SK-N-MC (cell line): ENCODE data around the gene KRT86.
"Not testable (repeated sequence)": the region's sequence is repeated elsewhere in the genome, so short reads cannot be mapped to it uniquely, and the experiment has no call there.

Experiments used
- DNase-seq: peaks from one replicate; pipeline ENCODE4 v3.0.0-alpha.2; 2011; ENCODE audit warnings: low read depth, low spot score
- H3K27ac ChIP-seq: fragments of 200-600 bp; sonication (generic); 2 replicates; pipeline ENCODE4 v1.5.1; 2016; ENCODE audit warnings: mixed run types
- H3K36me3 ChIP-seq: fragments of 200-600 bp; sonication (generic); 2 replicates; pipeline ENCODE4 v1.6.1; 2017; ENCODE audit warnings: antibody characterized with exemption, low read length, mixed read lengths; ENCODE audit not compliant: insufficient read depth
- H3K4me3 ChIP-seq: fragments of 200-600 bp; sonication (generic); 2 replicates; pipeline ENCODE4 v1.5.1; 2016
- H3K9ac ChIP-seq: fragments of 200-600 bp; sonication (generic); 2 replicates; pipeline ENCODE4 v1.8.0; 2017; ENCODE audit warnings: mixed run types, mixed read lengths; ENCODE audit not compliant: insufficient read length
- H3K9me3 ChIP-seq: fragments of 200-600 bp; sonication (generic); 2 replicates; pipeline ENCODE4 v1.6.1; 2017; ENCODE audit warnings: low read depth, mild to moderate bottlenecking, antibody characterized with exemption, low read length, moderate library complexity, mixed read lengths
- EZH2 ChIP-seq: fragments of 200-600 bp; sonication (generic); IDR thresholded peaks from one replicate; pipeline ENCODE4 v1.6.1; 2017; ENCODE audit warnings: antibody characterized with exemption
- FOXP2 ChIP-seq: optimal IDR thresholded peaks from 2 replicates; pipeline ENCODE3; 2011; ENCODE audit warnings: mild to moderate bottlenecking, moderate library complexity; ENCODE audit not compliant: insufficient read depth; ENCODE audit errors: extremely low read length, control extremely low read depth
- POLR2AphosphoS5 ChIP-seq: IDR thresholded peaks from 2 replicates; pipeline ENCODE4 v1.6.1; 2012; ENCODE audit warnings: mild to moderate bottlenecking, low read depth, low read length, borderline replicate concordance

The KRT86 gene

GRCh38 chr12:52291267-52291935, 17.0 kb downstream of the KRT86 start, which contains the start of gene KRT81:
Gene KRT81, minus strand, starts transcription at chr12:52291534. Its CDS starts 69 bp downstream, at chr12:52291465.
- DNase-seq, result no peak
- TF ChIP-seq FOXP2 (no peak), EZH2 (no peak), POLR2AphosphoS5 (no peak)
- no peak within 1 kb of the TSS for H3K9ac ChIP-seq

DNA sequence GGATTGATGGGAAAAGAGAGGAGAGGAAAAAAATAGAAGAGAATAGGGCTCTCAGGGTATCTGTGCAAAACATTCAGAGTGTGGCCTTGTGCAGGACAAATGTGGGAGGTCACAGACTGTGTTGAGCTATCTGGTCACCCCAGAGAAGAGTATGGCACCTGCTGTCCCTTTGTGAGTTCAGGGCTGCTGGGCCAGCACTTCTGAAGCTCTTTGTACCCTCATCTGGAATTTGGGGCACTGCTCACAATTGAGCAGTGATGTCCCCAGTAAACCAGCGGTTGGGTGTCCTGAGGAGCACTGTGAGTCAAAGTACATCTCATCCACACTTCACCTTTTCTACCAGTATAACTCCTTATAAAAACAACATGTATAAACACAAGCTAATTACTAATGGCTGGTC, 19.5 kb downstream of the KRT86 start:
- H3K27ac ChIP-seq, result no peak overlapping the region

More at GRCh38 chr12:52291267-52291935, 17.0 kb downstream of the KRT86 start, which contains the start of gene KRT81:
- H3K36me3 ChIP-seq, result no peaks in the 10 kb centered on the region
- no peaks in the 10 kb centered on the region for H3K9me3 ChIP-seq
- no peak within 1 kb of the TSS for H3K27ac ChIP-seq
- no peak within 1 kb of the TSS for H3K4me3 ChIP-seq

GRCh38 chr12:52294803-52295202, 20.4 kb downstream of the KRT86 start:
- DNase-seq, result no peak

More for the DNA sequence above, 19.5 kb downstream of the KRT86 start:
- Histone ChIP-seq H3K36me3 (no peaks in the 10 kb centered on the region), H3K9ac (no peak overlapping the region), H3K4me3 (no peak overlapping the region), H3K9me3 (no peaks in the 10 kb centered on the region)
- no peak for DNase-seq
- no peak for TF ChIP-seq EZH2
- TF ChIP-seq FOXP2, result no peak
- TF ChIP-seq POLR2AphosphoS5, result no peak

GRCh38 chr12:52295663-52296062, 21.2 kb downstream of the KRT86 start:
- Histone ChIP-seq H3K36me3 (no peaks in the 10 kb centered on the region), H3K27ac (no peak overlapping the region), H3K9me3 (no peaks in the 10 kb centered on the region), H3K9ac (no peak overlapping the region), H3K4me3 (no peak overlapping the region)
- DNase-seq, result no peak
- no peak for TF ChIP-seq FOXP2
- TF ChIP-seq EZH2, result no peak
- TF ChIP-seq POLR2AphosphoS5, result no peak

More at GRCh38 chr12:52294803-52295202, 20.4 kb downstream of the KRT86 start:
- TF ChIP-seq FOXP2 (no peak), EZH2 (no peak), POLR2AphosphoS5 (no peak)
- Histone ChIP-seq H3K27ac (no peak overlapping the region), H3K4me3 (no peak overlapping the region), H3K9me3 (no peaks in the 10 kb centered on the region), H3K36me3 (no peaks in the 10 kb centered on the region), H3K9ac (no peak overlapping the region)

DNA sequence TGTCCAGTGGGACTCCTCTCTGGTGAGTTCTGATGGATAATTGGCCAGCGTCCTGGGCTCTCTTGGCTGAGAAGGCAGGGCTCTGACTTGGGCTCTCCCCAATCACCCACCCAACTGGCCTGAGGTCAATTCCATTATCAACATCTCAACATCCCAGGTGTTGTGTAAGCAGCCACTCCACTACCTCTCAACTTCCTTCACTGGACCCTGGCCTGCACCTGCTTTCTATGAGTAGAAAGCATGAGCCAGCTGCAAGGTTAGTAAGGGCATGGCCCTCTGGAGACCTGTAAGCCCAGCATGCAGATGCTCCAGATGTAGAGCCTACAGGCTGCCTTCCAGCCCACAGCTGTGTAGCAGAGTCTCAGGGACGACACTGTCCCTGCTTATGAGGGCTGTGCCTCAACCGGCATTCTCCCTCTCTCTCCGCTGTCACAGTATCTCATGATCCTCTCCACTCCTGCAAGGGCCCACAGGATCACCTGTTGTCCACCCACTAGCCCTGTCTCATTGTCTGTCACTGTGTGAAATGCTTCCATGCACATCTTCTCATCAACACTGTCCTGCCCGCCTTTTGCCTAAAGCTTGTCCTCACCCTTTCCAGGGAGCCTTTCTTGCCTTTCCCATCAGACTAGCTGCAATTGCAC, 22.2 kb downstream of the KRT86 start:
- Histone ChIP-seq H3K4me3 (no peak overlapping the region), H3K9ac (no peak overlapping the region), H3K9me3 (no peaks in the 10 kb centered on the region), H3K27ac (no peak overlapping the region), H3K36me3 (no peaks in the 10 kb centered on the region)
- no peak for DNase-seq
- TF ChIP-seq FOXP2 (no peak), POLR2AphosphoS5 (no peak), EZH2 (no peak)

GRCh38 chr12:52298677-52299190, 24.3 kb downstream of the KRT86 start:
- TF ChIP-seq EZH2 (no peak), POLR2AphosphoS5 (no peak), FOXP2 (no peak)

GRCh38 chr12:52300796-52301691, 26.6 kb downstream of the KRT86 start:
- Histone ChIP-seq H3K4me3 (no peak overlapping the region), H3K9me3 (no peaks in the 10 kb centered on the region), H3K27ac (no peak overlapping the region), H3K36me3 (no peaks in the 10 kb centered on the region), H3K9ac (no peak overlapping the region)
- DNase-seq, result no peak
- TF ChIP-seq EZH2, result no peak
- TF ChIP-seq FOXP2, result no peak
- TF ChIP-seq POLR2AphosphoS5, result no peak

More at GRCh38 chr12:52298677-52299190, 24.3 kb downstream of the KRT86 start:
- H3K27ac ChIP-seq, result no peak overlapping the region
- no peak for DNase-seq
- no peaks in the 10 kb centered on the region for H3K36me3 ChIP-seq
- no peaks in the 10 kb centered on the region for H3K9me3 ChIP-seq
- H3K4me3 ChIP-seq, result no peak overlapping the region
- H3K9ac ChIP-seq, result no peak overlapping the region

- H3K27ac ChIP-seq, H3K9me3 ChIP-seq, H3K9ac ChIP-seq, H3K36me3 ChIP-seq, H3K4me3 ChIP-seq, DNase-seq: not testable (repeated sequence)
These were observed 27.3 kb downstream of the KRT86 start for GRCh38 chr12:52301721-52302120.

DNA sequence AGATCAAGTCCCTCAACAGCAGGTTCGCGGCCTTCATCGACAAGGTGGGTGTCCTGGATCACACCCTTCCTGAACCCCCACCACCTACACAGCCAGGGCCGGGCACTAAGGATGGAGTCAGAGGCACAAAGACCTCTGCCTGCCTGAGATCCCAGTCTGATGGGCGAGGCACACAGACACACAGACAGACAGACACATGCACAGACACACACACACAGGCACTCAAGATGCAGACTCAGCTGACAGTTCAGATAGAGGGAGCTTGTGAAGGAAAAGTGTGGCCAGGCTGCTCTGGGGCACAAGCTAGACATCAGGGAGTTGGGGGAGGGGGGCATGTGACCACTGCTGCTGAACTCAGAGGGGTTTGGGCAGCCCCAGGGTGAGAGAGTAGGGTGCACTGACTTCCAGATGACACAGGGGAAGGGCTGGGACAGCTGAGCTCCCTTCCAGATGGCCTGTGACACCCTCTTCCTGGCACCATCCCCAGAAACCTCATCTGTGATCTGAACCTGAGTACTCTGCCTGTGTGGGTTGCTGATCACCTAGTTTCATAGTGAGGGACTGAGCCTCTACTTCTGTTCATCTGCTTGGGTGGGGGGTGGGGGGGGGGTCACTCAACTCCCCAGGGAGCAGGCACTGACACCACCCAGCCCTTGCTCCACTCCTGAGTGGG, 27.9 kb downstream of the KRT86 start:
- H3K27ac ChIP-seq, DNase-seq, H3K4me3 ChIP-seq, H3K36me3 ChIP-seq, H3K9me3 ChIP-seq, H3K9ac ChIP-seq: not testable (repeated sequence)

GRCh38 chr12:52304941-52305411, 30.5 kb downstream of the KRT86 start:
- not testable (repeated sequence) for H3K9ac ChIP-seq, DNase-seq, H3K36me3 ChIP-seq

More at GRCh38 chr12:52304941-52305411, 30.5 kb downstream of the KRT86 start:
- not testable (repeated sequence) for H3K27ac ChIP-seq, H3K9me3 ChIP-seq, H3K4me3 ChIP-seq
